GM10248 (cell line): Measurements from ENCODE around the gene NGEF.

Experiments used
- CTCF ChIA-PET: fragments of 300-600 bp; sonication (Branson Sonifier 250); formaldehyde crosslinking; extraction: SDS; loops from one replicate; lab custom pipeline; 2021; ENCODE audit warnings: antibody characterized with exemption; lab: Yijun Ruan, JAX
- POLR2A ChIA-PET: fragments of 350-650 bp; sonication (Branson Sonifier 250); formaldehyde crosslinking; extraction: SDS; loops from one replicate; lab custom pipeline; 2020; ENCODE audit warnings: antibody characterized with exemption; lab: Yijun Ruan, JAX
- DNase-seq: peaks from one replicate; pipeline ENCODE4 v3.0.0; 2012; ENCODE audit errors: extremely low spot score
- TF ChIP-seq, protein P1 (sequence below): IDR thresholded peaks from 2 replicates; pipeline ENCODE4 v1.5.1; 2012; ENCODE audit warnings: mild to moderate bottlenecking, low read depth; ENCODE audit errors: extremely low read depth, missing control alignments, control extremely low read depth

Gene NGEF

DNA sequence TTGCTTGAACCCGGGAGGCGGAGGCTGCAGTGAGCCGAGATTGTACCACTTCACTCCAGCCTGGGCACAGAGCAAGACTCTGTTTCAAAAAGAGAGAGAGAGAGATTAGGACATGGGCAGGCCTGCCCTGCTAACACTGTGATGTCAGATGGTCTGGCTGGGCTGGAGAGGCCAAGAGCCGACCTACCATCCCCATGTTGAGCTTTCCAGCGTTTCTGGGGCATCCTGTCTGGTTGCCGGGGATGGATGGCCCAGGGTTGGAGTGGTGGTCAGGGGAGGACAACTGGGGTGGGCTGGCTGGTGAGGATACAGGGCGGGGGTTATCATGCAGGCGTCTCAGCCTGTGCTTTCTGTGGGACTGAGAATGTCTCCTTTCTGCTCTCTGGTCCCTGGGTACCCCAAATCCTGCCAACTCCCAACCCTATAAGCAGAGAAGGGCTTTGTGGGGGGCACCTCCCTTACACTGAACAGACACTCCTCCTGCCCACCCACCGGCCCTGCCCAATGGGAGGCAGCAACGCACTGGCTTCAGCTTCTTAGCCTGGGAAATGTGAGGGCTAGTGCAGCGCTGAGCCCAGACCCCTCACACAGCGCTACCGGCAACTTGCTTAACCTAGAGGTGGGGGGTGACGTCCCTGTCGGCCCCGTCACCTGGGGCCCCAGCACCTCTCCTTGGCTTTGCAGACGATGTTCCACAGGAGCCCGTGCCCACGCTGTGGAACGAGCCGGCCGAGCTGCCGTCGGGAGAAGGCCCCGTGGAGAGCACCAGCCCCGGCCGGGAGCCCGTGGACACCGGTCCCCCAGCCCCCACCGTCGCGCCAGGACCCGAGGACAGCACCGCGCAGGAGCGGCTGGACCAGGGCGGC, 137.6 kb downstream of the NGEF start:
- ChIA-PET POLR2A (no interaction called here), CTCF (interaction anchor here (1.1 kb wide), 1 partner anchor 153 kb away, joined by 3 read pairs; no protein-coding TSS in a partner anchor)

DNA sequence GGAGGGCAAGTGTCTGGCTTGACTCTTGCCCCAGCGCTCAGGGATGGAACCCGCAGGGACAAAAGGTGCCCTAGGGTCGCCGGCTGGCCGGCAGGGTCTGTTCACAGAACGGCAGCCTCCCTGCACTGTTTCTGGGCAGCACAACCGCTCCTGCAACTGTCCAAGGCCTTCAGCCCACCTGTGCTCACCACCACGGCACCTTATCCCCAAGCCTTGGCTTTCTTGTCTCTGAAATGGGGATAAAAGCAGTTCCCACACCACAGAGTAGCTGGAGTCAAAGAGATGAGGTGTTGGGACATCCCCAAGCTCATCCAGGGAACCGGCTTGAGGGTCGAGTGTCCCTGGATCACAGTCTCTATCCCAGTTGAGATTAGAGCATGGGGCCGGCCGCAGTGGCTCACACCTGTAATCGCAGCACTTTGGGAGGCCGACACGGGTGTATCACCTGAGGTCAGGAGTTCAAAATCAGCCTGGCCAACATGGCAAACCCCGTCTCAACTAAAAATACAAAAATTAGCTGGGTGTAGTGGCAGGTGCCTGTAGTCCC, 138.3 kb downstream of the NGEF start:
- TF ChIP-seq, protein P1, sequence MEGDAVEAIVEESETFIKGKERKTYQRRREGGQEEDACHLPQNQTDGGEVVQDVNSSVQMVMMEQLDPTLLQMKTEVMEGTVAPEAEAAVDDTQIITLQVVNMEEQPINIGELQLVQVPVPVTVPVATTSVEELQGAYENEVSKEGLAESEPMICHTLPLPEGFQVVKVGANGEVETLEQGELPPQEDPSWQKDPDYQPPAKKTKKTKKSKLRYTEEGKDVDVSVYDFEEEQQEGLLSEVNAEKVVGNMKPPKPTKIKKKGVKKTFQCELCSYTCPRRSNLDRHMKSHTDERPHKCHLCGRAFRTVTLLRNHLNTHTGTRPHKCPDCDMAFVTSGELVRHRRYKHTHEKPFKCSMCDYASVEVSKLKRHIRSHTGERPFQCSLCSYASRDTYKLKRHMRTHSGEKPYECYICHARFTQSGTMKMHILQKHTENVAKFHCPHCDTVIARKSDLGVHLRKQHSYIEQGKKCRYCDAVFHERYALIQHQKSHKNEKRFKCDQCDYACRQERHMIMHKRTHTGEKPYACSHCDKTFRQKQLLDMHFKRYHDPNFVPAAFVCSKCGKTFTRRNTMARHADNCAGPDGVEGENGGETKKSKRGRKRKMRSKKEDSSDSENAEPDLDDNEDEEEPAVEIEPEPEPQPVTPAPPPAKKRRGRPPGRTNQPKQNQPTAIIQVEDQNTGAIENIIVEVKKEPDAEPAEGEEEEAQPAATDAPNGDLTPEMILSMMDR, result no peak
- ChIA-PET CTCF (interaction anchor here (0.9 to 1.1 kb wide), 2 partner anchors 15 to 154 kb away, joined by 3 read pairs; no protein-coding TSS in a partner anchor), POLR2A (no interaction called here)
- DNase-seq, result no peak

More for the DNA sequence above, 137.6 kb downstream of the NGEF start:
- TF ChIP-seq, protein P1, result peak; percentile 33
- no peak for DNase-seq

- DNase-seq, result no peak
- TF ChIP-seq, protein P1, result no peak
- CTCF ChIA-PET, result interaction anchor here (0.9 kb wide), 1 partner anchor 16 kb away, joined by 3 read pairs; no protein-coding TSS in a partner anchor
- POLR2A ChIA-PET, result no interaction called here
Measured at GRCh38 chr2:232873909-232874641, 139.0 kb downstream of the NGEF start.

DNA sequence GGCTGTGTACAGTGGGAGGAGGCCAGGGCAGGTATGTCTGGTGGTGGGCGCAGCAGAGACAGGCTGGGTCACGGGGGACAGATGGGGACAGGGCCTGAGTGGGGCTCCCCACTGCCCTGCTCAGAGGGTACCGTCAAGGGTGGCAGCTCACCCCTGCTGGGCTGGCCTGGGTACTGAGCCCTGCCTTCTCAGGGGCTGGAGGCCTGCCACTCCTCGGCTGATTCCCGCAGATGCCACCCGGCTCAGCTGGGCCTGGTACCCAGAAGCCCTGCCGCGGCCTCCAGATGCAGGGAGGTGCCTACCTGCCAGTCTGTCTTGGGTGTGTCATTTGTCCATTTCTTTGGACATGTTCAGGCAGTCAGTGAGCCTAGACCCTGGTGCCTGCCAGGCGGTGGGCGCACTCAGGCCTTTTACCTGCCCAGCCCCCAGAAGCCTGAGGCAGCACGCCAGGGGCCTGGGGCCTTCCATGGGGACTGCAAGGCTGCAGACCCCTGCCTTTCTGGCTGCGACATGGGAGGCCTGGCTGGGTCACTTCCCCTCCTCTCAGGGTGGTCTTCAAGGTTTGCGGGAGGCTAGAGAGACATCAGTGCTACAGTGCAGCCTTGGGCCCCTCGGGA, 139.7 kb downstream of the NGEF start:
- POLR2A ChIA-PET, result no interaction called here
- TF ChIP-seq, protein P1, result no peak

DNA sequence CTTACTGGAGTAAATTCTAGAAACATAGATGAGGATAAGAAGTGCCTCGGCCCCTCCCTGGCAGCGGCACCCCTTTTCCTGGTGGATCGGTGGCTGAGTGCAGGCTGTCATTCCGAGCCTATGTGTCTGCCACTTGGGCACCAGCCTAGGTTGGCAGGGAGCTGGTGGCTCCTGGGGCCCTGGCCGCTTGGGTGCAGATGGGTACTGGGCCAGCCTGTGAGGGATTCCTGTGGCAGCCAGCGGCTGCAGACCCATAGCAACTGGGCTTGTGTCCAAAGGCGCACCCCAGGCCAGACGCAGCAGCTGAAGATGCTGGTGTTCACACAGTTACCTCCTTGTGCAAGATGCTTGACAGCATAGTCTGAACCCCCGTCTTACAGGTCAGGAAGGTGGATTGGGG, 140.2 kb downstream of the NGEF start:
- ChIA-PET CTCF (no interaction called here), POLR2A (no interaction called here)
- DNase-seq, result peak; percentile 13
- TF ChIP-seq, protein P1, result no peak

More for the DNA sequence above, 139.7 kb downstream of the NGEF start:
- CTCF ChIA-PET, result no interaction called here
- no peak for DNase-seq
